NOMO-1 (cell line): ENCODE results near the gene AASDH.
"Not testable (repeated sequence)": the region's sequence is repeated elsewhere in the genome, so short reads cannot be mapped to it uniquely, and the experiment has no call there.

Source experiments
- DNase-seq, 2 experiments: peaks; one replicate each; lab custom pipeline; 2025; ENCODE audit not compliant: unreplicated experiment in 2 of 2; lab: John Stamatoyannopoulos, UW

Gene AASDH

GRCh38 chr4:56405016-56405415 is 17.7 kb upstream of the AASDH start:
- DNase-seq: no peak

GRCh38 chr4:56400560-56400959 is 13.3 kb upstream of the AASDH start:
- no peak for DNase-seq

GRCh38 chr4:56391270-56391669 is 4.0 kb upstream of the AASDH start:
- DNase-seq: no peak

GRCh38 chr4:56389558-56389957 is 2.3 kb upstream of the AASDH start:
- no peak for DNase-seq

GRCh38 chr4:56388306-56388705 is 1.0 kb upstream of the AASDH start:
- DNase-seq: peak in 1 of 2 experiments; percentile 8

GRCh38 chr4:56386091-56386490 is 1.2 kb downstream of the AASDH start:
- no peak for DNase-seq

- DNase-seq: no peak
Observed at GRCh38 chr4:56375458-56375857, 11.8 kb downstream of the AASDH start.

- no peak for DNase-seq
Observed at GRCh38 chr4:56374956-56375355, 12.3 kb downstream of the AASDH start.

GRCh38 chr4:56372774-56373173 is 14.5 kb downstream of the AASDH start:
- no peak for DNase-seq

- DNase-seq: no peak
Observed at GRCh38 chr4:56371426-56372220, 15.7 kb downstream of the AASDH start.

- DNase-seq: no peak
Observed at GRCh38 chr4:56370377-56370776, 16.9 kb downstream of the AASDH start.

GRCh38 chr4:56362981-56363380 is 24.3 kb downstream of the AASDH start:
- DNase-seq: not testable (repeated sequence)

GRCh38 chr4:56360071-56360470 is 27.2 kb downstream of the AASDH start:
- no peak for DNase-seq

- DNase-seq: no peak
Observed at GRCh38 chr4:56356650-56357049, 30.6 kb downstream of the AASDH start.

- no peak for DNase-seq
Observed at GRCh38 chr4:56348576-56348975, 38.7 kb downstream of the AASDH start.

GRCh38 chr4:56345458-56345857 is 41.8 kb downstream of the AASDH start:
- DNase-seq: no peak

GRCh38 chr4:56342746-56343145 is 44.5 kb downstream of the AASDH start:
- no peak for DNase-seq

GRCh38 chr4:56330691-56331090 is 56.6 kb downstream of the AASDH start:
- no peak for DNase-seq

- DNase-seq: no peak
Observed at GRCh38 chr4:56326363-56326762, 60.9 kb downstream of the AASDH start.

GRCh38 chr4:56324011-56324610 is 63.2 kb downstream of the AASDH start:
- no peak for DNase-seq

GRCh38 chr4:56323327-56323726 is 64.0 kb downstream of the AASDH start:
- no peak for DNase-seq

- DNase-seq: no peak
Observed at GRCh38 chr4:56321251-56321650, 66.0 kb downstream of the AASDH start.
